ENCODE measurements around the gene SSTR1.
"Not testable (repeated sequence)": the region's sequence is repeated elsewhere in the genome, so short reads cannot be mapped to it uniquely, and the experiment has no call there.

SSTR1 gene, protein sequence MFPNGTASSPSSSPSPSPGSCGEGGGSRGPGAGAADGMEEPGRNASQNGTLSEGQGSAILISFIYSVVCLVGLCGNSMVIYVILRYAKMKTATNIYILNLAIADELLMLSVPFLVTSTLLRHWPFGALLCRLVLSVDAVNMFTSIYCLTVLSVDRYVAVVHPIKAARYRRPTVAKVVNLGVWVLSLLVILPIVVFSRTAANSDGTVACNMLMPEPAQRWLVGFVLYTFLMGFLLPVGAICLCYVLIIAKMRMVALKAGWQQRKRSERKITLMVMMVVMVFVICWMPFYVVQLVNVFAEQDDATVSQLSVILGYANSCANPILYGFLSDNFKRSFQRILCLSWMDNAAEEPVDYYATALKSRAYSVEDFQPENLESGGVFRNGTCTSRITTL

DNA sequence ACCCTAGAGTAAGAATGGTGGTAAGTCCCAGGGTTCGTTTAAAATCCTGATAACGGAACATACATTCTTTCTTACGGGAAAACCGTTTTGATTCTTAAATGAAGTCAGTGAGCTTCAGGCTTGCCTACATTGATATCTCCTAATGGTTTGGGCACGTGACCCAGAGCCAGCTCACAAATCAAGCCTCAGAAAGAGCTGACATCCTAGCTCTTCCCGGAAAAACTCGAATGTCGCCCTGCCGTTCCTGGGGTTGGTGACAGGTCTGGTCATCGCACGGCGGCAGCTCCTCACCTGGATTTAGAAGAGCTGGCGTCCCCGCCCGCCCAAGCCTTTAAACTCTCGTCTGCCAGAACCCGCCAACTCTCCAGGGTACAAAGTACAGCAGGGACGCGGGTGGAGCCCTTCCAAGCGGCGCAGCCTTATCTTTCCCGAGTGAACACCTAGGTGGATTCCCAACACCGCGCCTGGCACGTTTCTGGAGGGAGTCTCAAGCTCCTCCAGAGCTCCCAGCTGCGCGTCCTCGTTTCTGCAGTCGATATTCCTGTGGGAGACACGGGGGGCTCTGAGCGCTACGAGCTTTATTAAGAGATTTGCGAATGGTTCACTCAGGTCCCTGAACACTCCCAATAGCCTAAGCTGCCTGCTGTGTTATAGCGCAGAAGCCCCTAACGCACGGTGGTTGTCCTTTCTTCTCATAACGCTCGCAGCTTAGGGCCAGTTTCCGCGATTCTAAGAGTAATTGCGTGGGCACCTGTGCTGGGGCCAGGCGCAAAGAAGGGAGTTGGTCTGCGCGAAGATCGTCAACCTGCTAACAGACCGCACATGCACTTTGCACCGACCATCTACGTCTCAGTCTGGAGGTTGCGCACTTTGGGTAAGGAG lies at the start of gene SSTR1:
Gene SSTR1, plus strand, starts transcription at position 169 of the 882 bp plus-strand sequence. CDS start 1,486 bp downstream, outside the sequence.
- no peak for DNase-seq

DNA sequence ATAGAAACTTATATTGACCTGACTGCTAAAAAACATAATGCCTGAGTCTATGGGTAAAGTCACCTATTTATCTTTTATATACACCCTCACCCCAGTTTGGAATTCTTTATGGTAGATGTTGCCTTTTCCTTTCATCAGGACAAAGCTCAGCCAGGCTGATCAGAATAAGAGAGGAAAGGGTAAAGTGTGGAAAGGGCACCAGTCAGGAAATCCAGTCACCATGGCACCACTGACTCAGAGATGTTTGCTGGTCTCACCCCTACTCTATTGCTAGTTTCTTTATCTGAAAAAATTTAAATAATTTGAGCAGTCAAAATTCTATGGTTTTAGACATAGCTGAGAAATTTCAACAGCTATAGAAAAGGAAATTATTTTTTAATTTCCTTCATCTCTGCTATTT lies 49.2 kb upstream of the SSTR1 start:
- no peak for DNase-seq

DNA sequence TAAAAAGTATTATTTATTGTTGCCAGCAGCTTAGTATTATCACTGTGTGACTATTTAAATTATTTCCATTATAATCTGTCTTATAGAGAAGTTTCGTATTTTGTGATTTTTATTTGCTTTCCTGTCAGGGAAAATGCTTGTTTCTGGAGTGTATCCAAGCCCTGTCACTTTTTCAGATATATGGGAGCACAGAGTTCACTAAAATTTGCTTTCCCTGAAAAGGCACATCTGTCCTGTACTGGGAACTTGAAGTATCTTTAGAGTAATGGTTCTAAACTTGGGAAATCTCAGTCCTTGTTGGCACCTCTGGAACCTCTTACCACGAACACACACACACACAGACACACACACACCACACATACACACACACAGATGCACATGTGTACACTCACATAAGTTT lies 39.3 kb upstream of the SSTR1 start:
- DNase-seq: no peak

DNA sequence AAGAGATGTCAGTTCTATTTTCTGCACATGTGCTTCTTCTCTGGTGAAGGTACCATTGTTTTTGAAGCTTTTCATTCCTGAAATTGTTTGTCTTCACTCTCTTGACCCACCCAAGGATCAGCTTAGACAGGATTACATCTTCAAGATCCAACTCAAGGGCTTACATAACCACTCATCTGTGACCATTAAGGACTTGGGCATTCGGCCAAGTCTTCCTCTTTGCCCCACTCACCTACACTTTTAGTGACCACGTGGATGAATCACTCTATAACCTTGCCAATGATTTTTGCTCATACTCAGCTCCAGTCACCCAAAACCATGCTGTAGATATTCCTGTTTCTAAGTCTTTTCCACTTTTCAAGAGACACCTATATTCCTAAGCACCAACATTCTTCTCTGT lies 36.5 kb upstream of the SSTR1 start:
- DNase-seq: peak; percentile 13

DNA sequence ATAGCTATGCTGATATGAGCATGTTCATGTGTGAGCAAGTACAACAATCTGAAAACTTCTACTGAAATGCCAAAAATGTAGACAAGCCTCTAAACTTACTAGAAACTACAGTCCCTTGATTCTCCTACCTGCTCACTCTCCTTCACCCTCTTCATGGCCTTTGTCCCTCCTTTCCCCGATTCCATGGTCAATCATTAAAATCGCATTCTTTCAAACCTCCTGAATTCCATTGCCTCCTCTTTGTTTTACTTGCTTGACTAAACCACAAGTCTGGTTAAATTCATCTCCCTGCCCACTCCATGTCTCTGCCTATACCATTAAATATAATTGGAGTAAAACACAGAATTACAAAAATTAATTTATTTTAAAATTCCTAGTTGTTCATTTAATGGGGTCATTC lies 33.0 kb upstream of the SSTR1 start:
- DNase-seq: no peak

DNA sequence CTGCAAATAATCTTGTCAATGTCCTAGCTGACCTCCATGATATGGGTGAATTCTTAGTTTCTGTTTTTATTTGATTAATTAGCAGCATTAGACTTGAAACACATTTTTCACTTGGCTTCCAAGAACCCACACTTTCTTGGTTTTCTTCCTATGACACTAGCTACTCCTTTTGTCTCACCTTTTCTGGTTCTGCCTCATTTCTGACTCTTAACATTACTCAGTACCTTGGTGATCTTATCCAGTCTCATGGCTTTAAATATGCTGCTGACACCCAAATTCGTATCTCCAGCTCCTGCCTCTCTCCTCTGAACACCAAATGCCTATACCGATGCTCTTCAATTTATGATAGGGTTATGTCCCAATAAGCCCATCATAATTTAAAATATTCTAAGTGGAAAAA lies 32.0 kb upstream of the SSTR1 start:
- no peak for DNase-seq

DNA sequence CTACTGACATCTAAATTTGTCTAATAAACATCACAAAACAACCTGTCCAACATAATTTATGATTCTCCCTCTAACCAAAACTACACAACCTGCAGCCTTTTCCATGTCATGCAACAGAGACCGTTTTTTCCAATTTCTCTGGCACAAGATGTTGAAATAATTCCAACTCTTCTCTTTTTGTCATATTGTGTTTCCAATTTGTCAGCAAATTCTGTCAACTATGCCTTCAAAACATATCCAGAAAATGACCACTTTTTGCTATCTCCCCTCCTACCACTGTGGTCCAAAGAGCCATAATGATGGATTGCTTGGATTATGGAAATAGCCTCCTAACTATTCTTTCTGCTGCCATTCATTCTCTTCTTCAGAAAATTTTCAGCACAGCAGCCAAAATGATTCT lies 31.3 kb upstream of the SSTR1 start:
- DNase-seq: no peak

DNA sequence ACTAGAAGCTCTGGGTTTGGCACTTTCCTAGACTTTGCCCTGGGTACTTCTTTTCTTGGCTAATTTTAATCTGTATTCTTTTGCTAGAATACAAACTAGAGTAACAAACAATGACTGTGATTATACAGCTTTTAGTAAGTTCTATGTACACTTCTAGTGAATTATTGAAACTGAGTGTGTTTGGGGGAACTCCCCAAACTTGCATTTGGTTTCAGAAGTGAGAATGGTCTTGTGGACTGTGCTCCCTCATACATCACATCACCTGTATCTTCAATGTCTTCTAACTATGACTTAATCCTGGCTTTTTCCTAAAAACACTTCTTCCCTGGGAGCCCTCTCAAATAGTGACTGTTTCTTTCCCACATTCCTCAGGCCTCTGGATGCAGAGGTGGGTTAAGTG lies 23.6 kb upstream of the SSTR1 start:
- no peak for DNase-seq

DNA sequence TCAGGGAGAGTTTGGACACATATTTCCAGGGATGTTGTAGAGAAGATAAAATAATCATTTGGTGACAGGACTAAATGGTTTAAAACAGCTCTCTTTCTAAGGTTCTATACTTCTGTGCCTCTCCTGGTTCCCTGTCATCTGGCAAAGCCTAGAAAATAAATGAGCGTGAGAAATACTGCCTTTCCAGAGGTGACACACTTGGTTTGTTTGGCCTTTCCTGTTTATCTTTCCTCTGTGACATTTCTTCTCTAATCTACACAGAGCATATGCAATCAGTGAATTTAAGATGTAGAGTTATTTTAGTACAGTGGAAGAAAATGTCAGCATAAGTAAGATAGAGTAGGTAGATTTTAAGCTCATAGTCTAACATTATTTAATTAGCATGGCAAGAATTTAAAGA lies 22.0 kb upstream of the SSTR1 start:
- DNase-seq: no peak

DNA sequence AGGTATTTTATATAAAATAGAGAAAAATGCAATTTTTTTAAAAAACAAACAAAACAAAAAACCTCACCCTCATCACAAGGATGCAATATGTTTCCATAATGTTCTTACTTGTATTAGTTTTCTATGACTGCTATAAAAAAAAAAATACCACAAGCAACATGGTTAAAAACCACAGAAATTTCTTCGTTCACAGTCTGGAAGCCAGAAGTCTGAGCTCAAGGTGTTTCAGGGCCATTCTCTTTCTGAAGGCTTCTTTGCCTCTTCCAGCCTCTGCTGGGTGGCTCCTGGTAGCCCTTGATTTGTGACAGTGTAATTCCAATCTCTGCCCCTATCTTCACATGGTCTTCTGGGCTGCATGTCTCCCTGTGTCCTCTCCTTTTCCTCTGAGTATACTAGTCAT lies 21.5 kb upstream of the SSTR1 start:
- no peak for DNase-seq

DNA sequence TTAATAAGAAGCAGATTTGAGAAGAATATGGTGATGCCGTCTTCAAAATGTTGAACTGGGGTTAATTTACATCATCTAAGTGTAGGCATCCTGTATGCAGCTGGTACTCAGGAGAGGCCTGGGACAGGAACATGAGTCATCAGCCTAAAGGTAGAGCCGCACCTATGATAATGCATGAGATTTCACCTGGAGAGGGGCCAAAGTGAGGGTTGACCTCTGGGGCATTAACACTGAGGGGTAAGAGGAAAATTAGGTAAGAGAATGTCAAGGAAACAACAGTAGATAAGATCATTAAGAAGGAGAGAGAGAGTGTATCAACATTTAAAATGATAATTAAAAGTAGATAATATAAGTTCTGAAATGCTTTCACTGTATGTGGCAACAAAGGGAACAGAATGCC lies 20.2 kb upstream of the SSTR1 start:
- DNase-seq: no peak

DNA sequence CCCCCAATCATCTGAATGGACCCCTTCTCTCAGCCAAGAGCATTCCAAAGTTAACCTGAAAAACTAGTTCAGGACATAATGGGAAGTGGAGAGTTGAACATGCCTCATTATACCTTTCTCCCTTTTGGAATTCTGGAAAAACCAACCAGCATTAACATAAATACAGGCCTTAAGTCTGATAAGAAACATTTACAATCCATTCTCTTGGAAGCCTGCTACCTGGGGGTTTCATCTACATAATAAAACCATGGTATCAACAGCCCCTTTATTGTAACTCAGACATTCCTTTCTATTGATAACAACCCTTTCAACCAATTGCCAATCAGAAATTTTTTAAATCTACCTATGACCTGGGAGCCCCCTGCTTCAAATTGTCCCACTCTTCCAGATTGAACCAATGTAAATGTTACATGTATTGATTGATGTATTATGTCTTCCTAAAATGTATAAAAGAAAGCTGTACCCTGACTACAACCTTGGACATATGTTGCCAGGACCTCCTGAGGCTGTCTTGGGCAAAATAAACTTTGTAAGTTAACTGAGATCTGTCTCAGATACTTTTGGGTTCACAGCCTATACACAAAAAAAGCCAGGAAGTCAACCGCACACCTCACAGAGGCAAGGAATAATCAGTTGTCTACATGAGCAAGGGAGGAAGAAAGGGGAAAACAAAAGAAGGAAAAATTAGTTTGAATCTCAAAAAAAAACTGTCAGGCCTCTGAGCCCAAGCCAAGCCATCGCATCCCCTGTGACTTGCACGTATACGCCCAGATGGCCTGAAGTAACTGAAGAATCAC lies 17.6 kb upstream of the SSTR1 start:
- DNase-seq: no peak

DNA sequence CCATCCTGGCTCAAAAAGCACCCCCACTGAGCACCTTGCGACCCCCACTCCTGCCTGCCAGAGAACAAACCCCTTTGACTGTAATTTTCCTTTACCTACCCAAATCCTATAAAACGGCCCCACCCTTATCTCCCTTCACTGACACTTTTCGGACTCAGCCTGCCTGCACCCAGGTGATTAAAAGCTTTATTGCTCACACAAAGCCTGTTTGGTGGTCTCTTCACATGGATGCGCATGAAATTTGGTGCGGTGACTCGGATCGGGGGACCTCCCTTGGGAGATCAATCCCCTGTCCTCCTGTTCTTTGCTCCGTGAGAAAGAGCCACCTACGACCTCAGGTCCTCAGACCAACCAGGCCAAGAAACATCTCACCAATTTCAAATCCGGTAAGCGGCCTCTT lies 16.9 kb upstream of the SSTR1 start:
- not testable (repeated sequence) for DNase-seq

DNA sequence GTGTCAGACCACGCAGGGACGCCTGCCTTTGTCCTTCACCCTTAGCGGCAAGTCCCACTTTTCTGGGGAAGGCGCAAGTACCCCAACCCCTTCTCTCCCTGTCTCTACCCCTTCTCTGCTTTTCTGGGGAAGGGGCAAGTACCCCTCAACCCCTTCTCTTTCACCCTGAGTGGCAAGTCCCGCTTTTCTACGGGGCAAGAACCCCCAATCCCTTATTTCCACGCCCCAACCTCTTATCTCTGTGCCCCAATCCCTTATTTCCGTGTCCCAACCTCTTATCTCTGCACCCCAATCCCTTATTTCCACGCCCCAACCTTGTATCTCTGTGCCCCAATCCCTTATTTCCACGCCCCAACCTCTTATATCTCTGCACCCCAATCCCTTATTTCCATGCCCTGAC lies 16.2 kb upstream of the SSTR1 start:
- DNase-seq: not testable (repeated sequence)

DNA sequence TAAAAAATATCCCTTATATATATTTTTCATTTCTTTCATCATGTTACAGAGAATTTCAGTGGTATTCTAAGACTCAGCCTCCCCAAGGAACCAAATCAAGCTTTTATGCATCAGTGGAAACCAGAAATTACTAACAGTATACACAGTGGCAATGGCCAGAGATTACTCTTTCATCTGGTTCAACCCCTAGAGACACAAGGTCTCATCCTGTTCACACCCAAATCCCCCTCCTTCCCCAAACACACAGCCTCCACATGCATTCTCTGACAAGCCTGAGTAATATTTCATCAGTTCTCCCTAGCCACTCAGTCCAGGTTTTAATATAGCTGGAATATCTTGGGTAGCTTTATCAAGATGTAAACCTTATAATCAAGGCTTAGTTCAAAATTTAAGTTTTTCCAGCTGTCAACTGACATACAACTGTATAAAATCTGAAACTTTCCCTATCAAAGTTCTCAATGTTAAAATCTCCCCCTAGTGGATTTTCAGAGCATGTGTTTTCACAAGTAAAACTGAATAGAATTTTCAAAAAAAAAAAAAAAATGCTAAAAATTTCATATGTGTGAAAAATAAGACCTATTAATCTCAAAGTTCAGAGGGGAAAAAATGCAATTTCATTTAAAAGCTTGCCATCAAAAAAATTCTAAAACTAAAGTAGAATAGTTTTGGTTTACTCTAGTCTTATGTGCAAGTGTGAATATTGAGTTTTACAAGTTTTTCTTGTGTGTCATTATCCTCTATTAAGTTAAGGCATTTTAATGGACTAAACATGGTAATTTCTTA lies 10.5 kb upstream of the SSTR1 start:
- DNase-seq: no peak

DNA sequence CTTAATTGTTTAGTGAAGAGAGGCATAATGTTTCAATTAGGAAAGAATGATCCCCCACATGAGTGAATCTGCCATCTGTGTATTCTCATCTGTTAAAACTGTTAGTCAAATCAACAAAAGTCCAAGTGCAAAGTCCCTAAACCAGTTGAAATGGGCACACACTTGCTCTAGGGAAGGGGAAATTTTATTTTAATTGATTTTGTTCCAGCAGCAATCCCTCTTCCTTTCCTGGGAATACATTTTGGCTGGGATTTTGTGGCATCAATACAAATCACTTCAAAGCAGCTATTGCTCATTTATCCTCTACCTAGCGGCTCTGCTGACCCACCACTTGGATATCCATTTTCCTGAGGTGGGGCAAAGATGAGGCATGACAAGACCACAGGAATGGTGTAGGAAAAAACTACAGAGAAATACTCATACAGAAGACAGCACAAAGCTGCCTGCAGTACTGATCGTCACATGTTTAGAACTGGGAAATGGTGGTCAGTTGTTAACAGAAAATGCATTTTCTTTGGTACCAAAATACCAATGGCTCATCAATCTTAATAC lies 9.8 kb upstream of the SSTR1 start:
- DNase-seq: no peak

DNA sequence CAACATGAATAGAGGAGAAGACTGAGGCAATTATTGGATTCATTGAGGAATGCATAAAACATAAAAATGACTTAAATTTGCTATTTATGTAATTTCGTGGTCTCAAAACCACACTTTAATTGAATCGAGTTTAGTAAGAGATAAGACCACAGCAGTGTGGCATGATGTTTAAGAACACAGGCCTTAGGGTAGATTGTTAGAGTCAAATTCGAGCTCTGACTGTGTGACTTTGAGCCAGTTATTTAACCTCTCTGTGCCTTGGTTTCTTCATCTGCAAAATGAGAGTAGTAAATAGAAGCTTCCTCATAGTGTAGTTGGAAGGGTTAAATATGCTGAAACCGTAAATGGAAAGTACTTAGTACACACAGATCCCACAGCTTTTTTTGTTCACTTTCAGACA lies 9.3 kb upstream of the SSTR1 start:
- no peak for DNase-seq

DNA sequence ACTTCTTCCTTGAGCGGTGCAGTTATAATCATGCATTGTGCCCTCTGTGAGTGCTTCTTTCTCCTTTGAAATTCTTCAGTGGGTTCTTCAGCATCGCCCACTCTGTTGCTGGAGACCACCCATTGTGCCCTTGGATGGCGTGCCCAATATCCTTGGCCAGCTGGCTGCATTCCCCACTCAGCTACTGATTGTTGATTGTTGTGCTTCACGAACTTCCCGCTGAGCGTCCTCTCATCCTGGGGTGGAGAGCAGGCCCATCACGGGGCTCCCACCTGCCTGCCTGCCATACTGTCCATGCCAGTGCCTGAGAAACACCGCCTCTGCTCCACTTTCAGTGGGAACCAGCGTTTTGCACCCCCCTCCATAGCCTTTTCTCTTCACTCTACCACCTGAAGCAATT lies 8.6 kb upstream of the SSTR1 start:
- no peak for DNase-seq

DNA sequence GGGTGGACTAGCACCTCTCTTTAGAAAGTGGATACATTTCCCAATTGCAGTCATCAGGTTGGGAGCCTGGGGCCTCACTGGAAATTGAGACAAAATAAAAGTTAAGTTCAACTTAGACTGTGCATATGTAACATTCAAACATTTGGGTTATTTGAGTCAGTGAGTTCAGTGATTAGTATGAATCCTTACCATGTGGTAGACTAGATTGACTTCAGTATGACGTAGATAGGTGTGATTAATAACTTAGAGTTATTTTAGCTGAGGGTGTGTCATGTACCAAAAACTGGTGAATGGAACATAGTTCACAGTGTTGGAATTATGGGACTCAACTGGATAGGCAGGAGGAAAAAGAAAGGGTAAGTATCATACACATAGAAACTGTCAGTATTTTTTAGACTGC lies 8.0 kb upstream of the SSTR1 start:
- no peak for DNase-seq

DNA sequence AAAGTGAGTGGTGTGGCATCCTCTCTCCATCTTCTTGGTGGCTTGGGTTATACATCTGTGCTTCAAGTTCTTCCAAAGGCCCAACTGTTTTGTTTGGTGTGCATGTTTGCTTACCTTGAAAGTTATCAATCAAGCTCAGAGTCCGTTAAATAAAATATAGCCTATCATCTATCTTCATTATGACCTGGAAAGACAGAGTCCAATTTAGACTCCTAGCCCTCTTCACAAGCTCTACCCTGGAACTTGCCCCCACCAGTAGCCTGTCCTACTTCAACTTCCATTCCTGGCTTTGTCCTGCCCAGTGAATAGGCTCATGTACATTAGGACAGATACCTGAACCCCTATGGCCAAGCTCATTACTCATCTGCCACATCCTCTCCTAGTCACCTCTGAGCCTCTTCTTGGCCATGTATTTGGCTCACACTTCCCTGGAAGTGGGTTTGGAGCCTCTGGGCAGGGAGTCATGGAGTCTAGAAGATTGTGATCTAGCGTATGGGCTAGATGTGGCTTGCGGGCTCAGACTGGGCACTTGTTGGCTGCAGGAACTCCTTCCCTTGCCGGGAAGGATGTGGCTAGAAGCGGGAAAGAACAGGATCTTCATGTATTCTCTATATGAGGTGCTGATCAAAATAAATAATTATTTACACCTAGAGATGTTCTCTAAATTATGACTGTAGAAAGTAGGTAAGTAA lies 6.4 kb upstream of the SSTR1 start:
- DNase-seq: no peak

DNA sequence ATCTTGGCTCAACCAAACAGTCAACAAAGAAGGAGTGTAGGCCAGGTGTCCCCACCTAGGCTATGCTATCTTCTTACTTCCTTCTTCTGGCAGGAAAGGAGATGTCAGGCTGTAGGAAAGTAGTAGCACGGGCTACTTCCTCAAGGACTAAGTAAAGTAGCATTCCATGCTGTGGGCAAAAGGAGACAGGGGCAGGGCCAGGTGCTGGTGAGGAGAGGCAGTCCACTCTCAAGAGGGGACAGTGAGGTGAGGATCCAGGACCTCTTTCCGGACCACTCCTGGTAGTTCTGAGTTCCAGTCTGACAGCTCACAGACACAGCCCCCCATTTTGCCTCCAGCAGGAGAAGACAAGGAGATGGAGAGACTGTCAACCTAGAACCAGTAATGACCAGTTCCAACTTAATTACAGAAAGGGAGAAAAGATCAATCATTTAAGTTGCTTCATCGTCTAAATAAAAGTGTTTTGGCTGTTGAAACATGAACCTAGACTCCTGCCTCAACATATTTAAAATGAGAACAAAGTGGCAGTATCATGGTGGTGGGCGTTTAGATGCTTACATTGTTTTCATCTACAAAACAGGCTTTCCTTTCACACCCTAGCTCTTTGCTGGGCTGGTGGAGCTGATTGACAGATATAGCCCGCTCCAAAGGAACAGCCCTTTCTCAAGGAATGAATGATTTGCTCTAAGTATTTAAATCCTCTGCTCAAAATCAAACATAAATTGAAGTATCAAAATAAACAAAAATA lies 5.1 kb upstream of the SSTR1 start:
- DNase-seq: no peak

Data from NCI-H226 (cell line).